Hepatocyte (in vitro differentiated cells): ENCODE data around the gene DPF3. TPM values are rescaled to one million over a fixed set of nuclear protein-coding genes. Genes with fewer than 3 reads are reported as not detected.

Source experiments
- DNase-seq: peaks from one replicate; pipeline ENCODE4 v3.0.0-alpha.2; 2016; ENCODE audit warnings: low spot score
- H2AFZ ChIP-seq: fragments of 200-600 bp; sonication (generic); 2 replicates; pipeline ENCODE4 v1.6.0; 2016; ENCODE audit warnings: antibody characterized with exemption, mild to moderate bottlenecking
- H3K27ac ChIP-seq: fragments of 200-600 bp; sonication (generic); 2 replicates; pipeline ENCODE4 v1.5.1; 2016; ENCODE audit warnings: mild to moderate bottlenecking
- H3K27me3 ChIP-seq: fragments of 200-600 bp; sonication (generic); 2 replicates; pipeline ENCODE4 v1.6.1; 2016
- H3K36me3 ChIP-seq: fragments of 200-600 bp; sonication (generic); replicated peaks from 2 replicates; pipeline ENCODE4 v1.5.1; 2016; ENCODE audit warnings: low read depth; ENCODE audit not compliant: insufficient read depth
- H3K4me1 ChIP-seq: fragments of 200-600 bp; sonication (generic); 2 replicates; pipeline ENCODE4 v1.5.1; 2016; ENCODE audit warnings: mild to moderate bottlenecking, moderate library complexity; ENCODE audit not compliant: insufficient read depth
- H3K4me2 ChIP-seq: fragments of 200-600 bp; sonication (generic); 2 replicates; pipeline ENCODE4 v1.6.0; 2016
- H3K4me3 ChIP-seq: fragments of 200-600 bp; sonication (generic); 2 replicates; pipeline ENCODE4 v1.5.1; 2016; ENCODE audit warnings: mild to moderate bottlenecking
- H3K79me2 ChIP-seq: fragments of 200-600 bp; sonication (generic); 2 replicates; pipeline ENCODE4 v1.6.0; 2017; ENCODE audit warnings: mild to moderate bottlenecking
- H3K9me2 ChIP-seq: fragments of 200-600 bp; sonication (generic); replicated peaks from 2 replicates; pipeline ENCODE4 v1.6.0; 2017; ENCODE audit warnings: mild to moderate bottlenecking; ENCODE audit not compliant: insufficient read depth
- H3K9me3 ChIP-seq: fragments of 200-600 bp; sonication (generic); 2 replicates; pipeline ENCODE4 v1.5.1; 2016; ENCODE audit warnings: low read depth, mild to moderate bottlenecking
- H4K20me1 ChIP-seq: fragments of 200-600 bp; sonication (generic); 2 replicates; pipeline ENCODE4 v1.6.0; 2016; ENCODE audit warnings: mild to moderate bottlenecking; ENCODE audit not compliant: insufficient read depth, poor library complexity, severe bottlenecking
- CTCF ChIP-seq: fragments of 200-600 bp; sonication (generic); IDR thresholded peaks from 2 replicates; pipeline ENCODE4 v1.5.1; 2016; ENCODE audit warnings: antibody characterized with exemption, mild to moderate bottlenecking; ENCODE audit not compliant: poor library complexity
- EZH2 ChIP-seq: fragments of 200-600 bp; sonication (generic); IDR thresholded peaks from 2 replicates; pipeline ENCODE4 v1.6.1; 2016; ENCODE audit warnings: antibody characterized with exemption, mild to moderate bottlenecking, borderline replicate concordance
- EZH2phosphoT487 ChIP-seq: fragments of 200-600 bp; sonication (generic); IDR thresholded peaks from one replicate; pipeline ENCODE4 v1.6.1; 2018; ENCODE audit warnings: antibody characterized with exemption, mild to moderate bottlenecking, low read depth, moderate library complexity; ENCODE audit not compliant: unreplicated experiment, severe bottlenecking
- WGBS: methylation state at CpG from one replicate; pipeline ENCODE4 v1.1.6; 2016; ENCODE audit warnings: low lambda C conversion rate; ENCODE audit errors: missing lambda C conversion rate; 5-methylcytosine and 5-hydroxymethylcytosine counted together
- polyA plus RNA-seq: library from polyadenylated mRNA; unstranded; fragments of >200 nt; fragmentation: Nextera tagmentation; extraction: Ambion mirVana; gene quantifications from 2 replicates; pipeline ENCODE4 v1.2.1, GENCODE V29; 2016
- total RNA-seq: library from RNA; depleted of rRNA; stranded (reverse); fragments of >200 nt; gene quantifications from 2 replicates; pipeline ENCODE4 v1.2.3, GENCODE V29; 2014

The DPF3 gene
- total and polyA plus RNA-seq, 2 experiments from 2014 or later, result 0.21 to 0.47 TPM

DNA sequence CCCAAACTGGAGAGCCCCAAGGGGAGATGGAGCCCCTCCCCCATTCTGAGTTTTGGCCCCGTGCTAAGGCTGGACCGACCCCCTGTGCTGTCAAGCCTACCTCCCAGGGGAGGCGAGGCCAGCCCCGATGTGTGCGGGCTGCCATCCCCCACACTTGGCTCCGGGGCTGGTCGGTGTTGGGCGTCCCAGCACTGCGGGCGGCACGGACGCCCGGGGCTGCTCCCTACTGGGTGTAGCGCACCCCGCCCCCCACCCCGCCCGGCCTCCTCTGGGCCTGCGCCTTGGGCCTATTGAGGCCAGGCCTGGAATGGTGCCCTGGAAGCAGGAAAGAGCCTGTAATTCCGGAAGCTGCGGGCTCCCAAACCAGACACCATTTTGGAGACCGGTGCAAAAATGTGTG lies 35.0 kb upstream of the DPF3 start:
- Histone ChIP-seq H3K36me3 (no peaks in the 10 kb centered on the region), H3K27me3 (no peaks in the 10 kb centered on the region), H3K4me3 (no peak overlapping the region), H3K4me2 (no peak overlapping the region), H3K9me3 (no peaks in the 10 kb centered on the region), H2AFZ (no peak overlapping the region), H3K27ac (no peak overlapping the region), H4K20me1 (no peaks in the 10 kb centered on the region), H3K79me2 (peaks cover 55% of the 10 kb centered on the region), H3K9me2 (no peaks in the 10 kb centered on the region), H3K4me1 (no peaks in the 10 kb centered on the region)
- no peak for TF ChIP-seq EZH2
- no peak for TF ChIP-seq EZH2phosphoT487
- TF ChIP-seq CTCF, result no peak
- DNase-seq, result no peak
- 96% methylated on average over 20 of the region's 21 CpGs for WGBS

DNA sequence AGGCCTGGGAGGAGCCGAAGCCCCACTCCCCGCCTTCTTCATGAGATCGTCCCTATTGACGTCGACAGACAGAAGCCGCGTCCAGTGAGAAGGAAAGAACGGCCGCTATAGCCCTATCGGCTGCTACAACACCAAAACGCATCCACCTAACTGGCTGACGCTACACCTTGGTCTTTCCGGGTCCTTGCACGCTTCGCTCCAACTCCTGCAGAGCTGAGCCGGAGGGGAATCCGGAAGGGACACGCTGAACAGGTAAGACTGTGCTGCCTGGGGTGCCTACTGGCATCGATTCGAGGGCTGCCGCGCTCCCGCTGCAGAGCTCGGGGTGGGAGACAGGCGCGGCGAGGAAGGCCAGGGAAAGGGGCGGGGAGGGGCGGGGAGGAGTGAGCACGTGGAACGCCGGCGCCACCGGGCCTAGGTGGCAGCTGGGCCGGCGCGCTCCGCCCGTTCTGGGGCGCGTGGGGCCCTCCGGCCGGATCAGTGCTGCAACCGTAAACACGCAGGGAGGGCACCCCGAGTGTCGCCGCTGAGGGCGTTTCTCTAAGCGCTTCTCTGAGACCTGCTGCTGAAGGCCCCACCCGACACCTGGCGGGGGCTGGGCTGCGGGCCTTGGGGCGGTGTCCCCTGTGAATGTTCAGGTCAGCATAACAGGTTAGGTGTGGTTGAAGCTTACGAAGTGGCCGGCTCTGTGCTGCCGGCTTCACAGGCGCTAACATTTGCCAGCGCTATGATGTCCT lies 32.6 kb upstream of the DPF3 start, which contains the start of gene DCAF4:
TSS of gene DCAF4 (plus strand) at position 173 of the 737 bp plus-strand sequence. CDS start 11,515 bp downstream, outside the sequence.
- Histone ChIP-seq H3K79me2 (peaks cover 33% of the 10 kb centered on the region), H3K4me3 (peak within 1 kb of the TSS; percentile 75), H3K27ac (peak within 1 kb of the TSS; percentile 93), H4K20me1 (no peaks in the 10 kb centered on the region), H3K36me3 (no peaks in the 10 kb centered on the region), H3K4me1 (no peaks in the 10 kb centered on the region), H3K4me2 (peak within 1 kb of the TSS; percentile 95), H3K9me2 (no peaks in the 10 kb centered on the region), H3K27me3 (no peaks in the 10 kb centered on the region), H2AFZ (peak within 1 kb of the TSS; percentile 71), H3K9me3 (no peaks in the 10 kb centered on the region)
- under 1% methylated on average over 43 of the region's 59 CpGs for WGBS
- DNase-seq, result peak; percentile 98
- no peak for TF ChIP-seq EZH2phosphoT487
- no peak for TF ChIP-seq EZH2
- no peak for TF ChIP-seq CTCF

DNA sequence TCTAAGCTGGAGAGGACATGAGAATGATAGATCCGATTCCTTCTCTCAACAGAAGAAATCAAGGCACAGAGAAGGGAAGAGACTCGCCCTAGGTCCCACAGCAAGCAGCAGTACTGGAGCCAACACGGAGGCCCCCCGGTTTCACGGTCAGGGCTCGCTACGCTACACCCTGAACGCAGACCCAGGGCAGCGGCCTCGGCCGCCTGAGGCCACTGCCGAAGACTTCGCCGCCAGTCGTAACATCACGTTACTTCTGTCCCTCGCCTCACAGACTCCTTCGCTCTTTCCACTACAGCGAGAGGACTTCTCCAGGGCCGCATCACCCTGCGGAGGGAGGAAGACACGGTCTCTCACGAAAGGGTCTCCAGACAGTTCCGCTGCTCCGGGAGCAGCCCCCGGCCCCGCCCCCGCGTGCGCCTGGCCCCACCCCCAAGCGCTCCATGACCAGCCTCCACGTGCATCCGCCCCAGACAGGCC lies 32.0 kb upstream of the DPF3 start:
- no peaks in the 10 kb centered on the region for H3K36me3 ChIP-seq
- peaks cover 27% of the 10 kb centered on the region for H3K79me2 ChIP-seq
- peak overlapping the region; percentile 22 for H3K4me3 ChIP-seq
- H2AFZ ChIP-seq, result peak overlapping the region; percentile 50
- 8% methylated on average over 28 of the region's 33 CpGs for WGBS
- H3K27me3 ChIP-seq, result no peaks in the 10 kb centered on the region
- no peak for DNase-seq
- no peaks in the 10 kb centered on the region for H4K20me1 ChIP-seq
- H3K27ac ChIP-seq, result peak overlapping the region; percentile 63
- no peaks in the 10 kb centered on the region for H3K9me3 ChIP-seq
- H3K9me2 ChIP-seq, result no peaks in the 10 kb centered on the region
- peak overlapping the region; percentile 80 for H3K4me2 ChIP-seq
- TF ChIP-seq EZH2phosphoT487 (no peak), EZH2 (no peak), CTCF (no peak)
- H3K4me1 ChIP-seq, result no peaks in the 10 kb centered on the region
